HG02884 (cell line): ENCODE data around the gene TXK.

ENCODE experiments used
- ATAC-seq: cut with Tn5 transposase; IDR thresholded peaks from one replicate; pipeline ENCODE4 v1.9.1; 2021; ENCODE audit warnings: mild to moderate bottlenecking, moderate library complexity; ENCODE audit not compliant: unreplicated experiment

The TXK gene

GRCh38 chr4:48027653-48028052, 106.4 kb downstream of the TXK start:
- peak; percentile 86 for ATAC-seq

GRCh38 chr4:48025005-48025404, 109.0 kb downstream of the TXK start:
- no peak for ATAC-seq

GRCh38 chr4:48024522-48024921, 109.5 kb downstream of the TXK start:
- ATAC-seq: no peak

- ATAC-seq: no peak
Observed at GRCh38 chr4:48022192-48022799, 111.8 kb downstream of the TXK start.

- no peak for ATAC-seq
Observed at GRCh38 chr4:48021100-48021499, 113.0 kb downstream of the TXK start.

GRCh38 chr4:48018112-48018511, 115.9 kb downstream of the TXK start:
- no peak for ATAC-seq

- no peak for ATAC-seq
Observed at GRCh38 chr4:48017108-48017571, 116.9 kb downstream of the TXK start.
